K562 (cell line): ENCODE results near the gene RHEX. TPM values are rescaled to one million over a fixed set of nuclear protein-coding genes. Genes with fewer than 3 reads are reported as not detected.

Experiments
- CBX3 ChIP-seq, 2 experiments: IDR thresholded peaks; 1 replicate in 1 of 2; 2 replicates in 1 of 2; pipeline ENCODE4 v1.6.1; 2012; ENCODE audit warnings: inconsistent platforms in 2 of 2, low read length in 2 of 2, borderline replicate concordance in 1 of 2, control low read depth in 1 of 2
- CBX5 ChIP-seq: IDR thresholded peaks from 2 replicates; pipeline ENCODE4 v1.6.1; 2014; ENCODE audit warnings: low read depth, borderline replicate concordance
- CHD7 ChIP-seq: fragments of 200-600 bp; sonication (generic); IDR thresholded peaks from one replicate; pipeline ENCODE4 v1.6.1; 2012; ENCODE audit warnings: mild to moderate bottlenecking, low read depth, low read length, inconsistent platforms
- CREM ChIP-seq: IDR thresholded peaks from 2 replicates; pipeline ENCODE4 v1.6.1; 2014; ENCODE audit warnings: antibody characterized with exemption, low read depth
- IFI16 ChIP-seq: fragments of 250-450 bp; sonication (Bioruptor Pico); IDR thresholded peaks from 2 replicates; pipeline ENCODE4 v2.1.2; 2022; ENCODE audit warnings: mild to moderate bottlenecking, inconsistent platforms
- NR2C1 ChIP-seq, 2 experiments: fragments of 450-650 bp; IDR thresholded peaks; 2 replicates each; pipeline ENCODE4 v1.6.1; 2017; ENCODE audit warnings: mild to moderate bottlenecking in 2 of 2, antibody characterized with exemption in 1 of 2, inconsistent platforms in 1 of 2, missing compliant biosample characterization in 1 of 2, missing genetic modification characterization in 1 of 2
- ZNF318 ChIP-seq, 2 experiments: fragments of 450-650 bp; IDR thresholded peaks; 2 replicates each; pipeline ENCODE4 v1.6.1; 2016; ENCODE audit warnings: mild to moderate bottlenecking in 2 of 2, borderline replicate concordance in 1 of 2, low read depth in 1 of 2, moderate library complexity in 1 of 2
- polyA plus RNA-seq, 8 experiments: library from polyadenylated mRNA; depleted of rRNA in 4 of 8; stranded (reverse) in 5 of 8; unstranded in 3 of 8; fragments of >200 nt; fragmentation: Nextera tagmentation in 2 of 8; fragmentation: Illumina TruSeq in 1 of 8; extraction: Ambion mirVana in 2 of 8; extraction: Trizol in 1 of 8; gene quantifications; 2 replicates each; pipeline versions ENCODE4 v1.2.1 to v1.2.3, GENCODE V29; 2011 to 2014; ENCODE audit warnings: inconsistent platforms in 1 of 8, missing spikeins in 1 of 8
- total RNA-seq, 7 experiments: library from RNA; depleted of rRNA in 6 of 7; stranded (reverse); fragments of >200 nt in 6 of 7; fragmentation: Illumina TruSeq in 2 of 7; extraction: Trizol in 2 of 7; gene quantifications; 2 replicates each; pipeline versions ENCODE4 v1.2.1 to v1.2.3, GENCODE V29; 2011 to 2021; ENCODE audit warnings: low replicate concordance in 1 of 7

Gene RHEX
- total and polyA plus RNA-seq, 9 of the 15 experiments (the other 6 are each of a cell fraction or from before 2014, with no cell fraction given), result not detected

GRCh38 chr1:206074839-206075238, 21.9 kb downstream of the RHEX start (continued):
- no peak for TF ChIP-seq CHD7
- peak in 1 of 2 experiments; percentile 56; a peak in 1 of 3 replicates for TF ChIP-seq CBX3 (IDR thresholded peaks at IDR 0.05; ENCODE audit: borderline replicate concordance in 1 of 2, low read length in 2 of 2)
- TF ChIP-seq ZNF318 (IDR thresholded peaks at IDR 0.05; ENCODE audit: borderline replicate concordance in 1 of 2, low read depth in 1 of 2), result 0 out of 4 replicates have a peak, but pooled peaks of 1 of the 2 experiments have one; percentile 83
- TF ChIP-seq CBX5, result no peak
- no peak for TF ChIP-seq IFI16 (CRISPR knock-in tag)
- TF ChIP-seq CREM, result peak; percentile 50; the same call in 1 of the 2 replicates
- TF ChIP-seq NR2C1 (IDR thresholded peaks at IDR 0.05), result no peak
- no peak for TF ChIP-seq NR2C1 (tag; IDR thresholded peaks at IDR 0.05)
